ELR (cell line): ENCODE results near the gene HSPA12B.

ENCODE experiments used
- DNase-seq: peaks from one replicate; pipeline ENCODE4 v3.0.0-alpha.2; 2015; ENCODE audit warnings: low read depth

HSPA12B gene

GRCh38 chr20:3767110-3767426 is 34.6 kb downstream of the HSPA12B start:
- peak; percentile 42 for DNase-seq

GRCh38 chr20:3767427-3768341 is 35.2 kb downstream of the HSPA12B start, which contains the start of gene ADISSP:
ADISSP (minus strand) TSS chr20:3767753; CDS start chr20:3760100, 7,653 bp downstream.
- peak; percentile 97 for DNase-seq

DNA sequence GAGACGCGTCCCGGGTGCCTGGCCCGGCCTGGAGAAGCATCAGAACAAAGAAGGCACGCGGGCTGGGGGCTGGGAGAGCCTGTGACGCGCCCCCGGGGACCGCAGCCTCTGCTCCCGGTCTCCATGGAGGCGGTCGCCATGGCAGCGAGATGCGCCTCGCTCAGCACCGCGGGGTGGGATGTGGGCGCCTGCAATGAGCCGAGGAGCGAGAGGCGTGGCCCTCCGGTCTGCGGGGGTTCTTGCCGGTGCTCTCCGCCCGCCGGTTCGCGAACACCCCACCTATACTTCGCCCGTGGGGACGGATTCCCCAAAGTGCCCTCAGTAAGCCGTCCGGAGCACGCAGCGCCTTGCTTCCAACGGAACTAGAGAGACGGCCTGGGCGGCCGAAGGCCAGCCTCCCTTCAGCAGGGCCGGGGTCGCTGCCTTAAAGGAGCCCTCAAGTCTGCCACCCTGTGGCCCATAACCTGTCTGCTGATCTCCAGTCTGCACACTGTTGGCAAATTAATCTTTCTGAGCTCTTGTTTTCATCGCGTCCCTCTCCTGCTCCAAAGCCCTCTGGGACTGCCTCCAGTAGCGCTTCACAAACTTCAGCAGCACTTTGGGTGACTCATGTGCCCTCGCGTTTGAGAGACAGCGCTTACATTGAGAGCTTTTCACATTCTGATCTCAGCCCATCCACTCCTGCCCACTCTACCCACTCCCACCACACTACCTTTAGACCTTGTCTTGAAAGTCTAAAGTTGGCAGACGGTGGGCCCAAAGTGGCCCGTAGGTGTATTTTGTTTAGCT is 36.1 kb downstream of the HSPA12B start:
- DNase-seq, result peak; percentile 81

- no peak for DNase-seq
Observed at GRCh38 chr20:3771552-3772058, 39.1 kb downstream of the HSPA12B start.

GRCh38 chr20:3775457-3776108 is 43.1 kb downstream of the HSPA12B start:
- no peak for DNase-seq

- no peak for DNase-seq
Observed at GRCh38 chr20:3777381-3777715, 44.9 kb downstream of the HSPA12B start.

- peak; percentile 49 for DNase-seq
Observed at GRCh38 chr20:3777716-3778629, 45.5 kb downstream of the HSPA12B start.

DNA sequence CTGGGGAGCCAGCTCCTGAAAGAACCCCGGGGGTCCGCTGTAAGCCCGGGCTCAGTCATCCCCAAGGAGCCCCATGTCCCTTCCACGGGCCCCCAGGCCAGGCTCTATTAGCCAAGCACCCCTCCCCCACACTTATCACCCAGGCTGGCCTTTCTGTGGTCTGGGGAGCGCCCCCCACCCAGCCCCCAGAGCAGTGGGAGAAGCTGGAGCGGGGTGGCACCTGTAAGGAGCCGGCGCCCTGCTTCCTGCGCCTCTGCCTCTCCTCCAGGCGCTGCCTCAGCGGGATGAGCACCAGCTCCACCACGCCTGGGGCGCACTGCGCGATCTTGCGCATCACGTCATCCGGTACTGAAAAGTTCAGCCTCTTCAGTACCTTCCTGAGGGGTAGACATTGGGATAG is 46.5 kb downstream of the HSPA12B start:
- no peak for DNase-seq

DNA sequence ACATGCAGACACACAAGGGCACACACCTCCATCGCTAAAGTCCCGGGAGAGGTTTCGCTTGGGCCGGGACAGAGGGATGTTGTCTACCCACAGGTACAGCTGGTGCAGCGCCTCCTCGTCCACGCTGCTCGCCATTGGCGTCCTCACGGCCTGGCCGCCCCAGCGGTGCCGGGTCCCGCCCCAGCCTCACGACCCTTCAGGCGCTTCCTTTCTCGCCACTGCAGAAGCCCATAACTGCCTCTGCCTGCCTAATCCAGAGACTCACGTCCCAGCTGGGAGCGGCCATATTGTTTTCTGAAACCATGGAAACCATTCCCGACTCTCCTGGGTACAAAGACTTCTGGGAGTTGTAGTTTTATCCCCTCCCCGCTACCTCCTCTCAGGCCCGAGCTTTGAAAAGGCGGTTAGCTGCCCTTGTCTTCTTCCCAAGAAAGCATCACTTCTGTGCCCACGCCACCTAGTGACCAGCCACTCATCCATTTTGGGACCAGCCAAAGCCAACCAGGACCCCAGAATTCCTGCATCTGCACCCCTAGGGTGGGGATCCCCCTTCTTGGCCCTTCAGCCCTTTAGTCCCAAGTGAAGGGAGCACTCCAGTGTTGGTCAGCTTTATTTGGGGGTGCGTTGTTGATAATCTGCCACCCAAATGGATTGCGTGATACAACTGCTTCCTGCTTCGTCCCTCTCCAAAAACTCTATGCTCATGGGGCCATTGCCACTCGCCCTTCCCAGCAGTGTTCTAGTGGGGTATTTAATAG is 48.8 kb downstream of the HSPA12B start, which contains the start of gene SPEF1:
TSS of gene SPEF1 (minus strand) at position 296 of the 758 bp plus-strand sequence. CDS start at position 135, 161 bp downstream.
- DNase-seq, result peak; percentile 96

GRCh38 chr20:3782597-3782996 is 50.1 kb downstream of the HSPA12B start:
- no peak for DNase-seq

- no peak for DNase-seq
Observed at GRCh38 chr20:3783068-3783489, 50.6 kb downstream of the HSPA12B start.

- DNase-seq, result no peak
Observed at GRCh38 chr20:3783511-3784195, 51.2 kb downstream of the HSPA12B start.

GRCh38 chr20:3784216-3784853 is 51.9 kb downstream of the HSPA12B start:
- DNase-seq, result peak; percentile 42

DNA sequence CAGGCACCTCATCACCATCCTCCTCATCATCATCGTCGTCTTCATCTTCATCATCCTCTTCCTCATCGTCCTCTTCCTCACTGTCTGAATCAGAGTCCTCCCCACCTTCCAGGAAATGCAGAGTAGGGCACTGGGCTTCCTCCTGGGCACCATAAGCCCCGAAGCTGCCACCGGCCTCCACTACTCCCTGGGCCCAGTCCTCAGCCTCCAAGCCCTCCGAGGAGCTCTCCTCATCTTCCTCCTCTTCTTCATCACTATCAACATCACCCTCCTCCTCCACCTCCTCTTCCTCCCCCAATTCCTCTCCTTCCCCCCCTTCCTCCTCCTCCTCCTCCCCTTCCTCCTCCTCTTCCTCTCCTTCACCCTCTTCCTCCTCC is 52.4 kb downstream of the HSPA12B start:
- DNase-seq, result no peak

- DNase-seq, result peak; percentile 50
Observed at GRCh38 chr20:3785240-3786125, 53.0 kb downstream of the HSPA12B start.

GRCh38 chr20:3786126-3786484 is 53.6 kb downstream of the HSPA12B start:
- DNase-seq, result peak; percentile 72

DNA sequence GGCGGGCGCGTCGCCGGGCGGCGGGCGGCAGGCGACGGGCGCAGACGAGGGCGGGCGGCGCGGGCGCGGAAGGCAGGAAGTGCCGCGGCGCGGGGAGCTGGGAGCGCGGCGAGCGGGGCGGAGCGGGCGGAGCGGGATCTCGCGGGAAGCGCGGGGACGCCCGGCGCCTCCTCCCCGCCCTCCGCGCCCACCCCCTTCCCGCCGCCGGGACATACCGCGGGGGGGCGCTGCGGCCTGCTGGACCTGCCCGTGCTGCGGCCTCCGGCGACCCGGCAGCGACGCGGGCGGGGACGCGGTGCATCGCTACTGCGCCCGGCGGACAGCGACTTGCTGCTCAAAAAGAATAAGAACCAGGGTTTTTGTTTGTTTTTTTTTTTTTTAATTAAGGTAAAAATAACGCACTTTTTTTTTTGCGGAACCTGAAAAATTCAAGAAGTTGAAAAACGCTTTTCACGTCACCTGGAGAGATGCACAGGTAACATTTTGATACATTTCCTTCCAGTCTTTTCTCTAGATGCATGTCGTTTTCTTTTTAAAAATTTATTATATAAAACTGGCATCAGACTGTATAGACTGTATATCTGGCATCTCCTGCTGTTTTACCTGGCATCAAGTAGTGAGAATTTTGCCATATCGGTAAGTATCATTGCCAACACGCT is 54.3 kb downstream of the HSPA12B start, which contains the start of gene CENPB:
TSS of gene CENPB (minus strand) at position 76 of the 659 bp plus-strand sequence. CDS start 257 bp downstream, outside the sequence.
- peak; percentile 88 for DNase-seq
